Adrenal gland (tissue), 12 donors: Measurements from ENCODE around the gene PHF13. TPM values are rescaled to one million over a fixed set of nuclear protein-coding genes. Genes with fewer than 3 reads are reported as not detected.
A peak's percentile ranks its signal among the peaks of the same experiment; 100 is the strongest.

Source experiments
- DNase-seq, 7 donors: peaks; one replicate each; pipeline ENCODE4 v3.0.0-alpha.2; 2019 to 2020
- H3K27ac ChIP-seq, 5 donors: fragments of 200-600 bp; sonication (generic) in 4 of 5; 1 replicate in 3 of 5; 2 replicates in 2 of 5; pipeline versions ENCODE4 v1.5.1 to v1.8.0; 2016 to 2020; ENCODE audit warnings: mild to moderate bottlenecking in 1 of 5
- H3K27me3 ChIP-seq: fragments of 200-600 bp; 2 replicates; pipeline ENCODE4 v1.8.0; 2021
- H3K36me3 ChIP-seq, 2 donors: fragments of 200-600 bp; replicated peaks in 1 of 2; 1 replicate in 1 of 2; 2 replicates in 1 of 2; pipeline versions ENCODE4 v1.5.1 to v1.8.0; 2018 to 2022
- H3K4me1 ChIP-seq, 2 donors: fragments of 200-600 bp; replicated peaks in 1 of 2; 1 replicate in 1 of 2; 2 replicates in 1 of 2; pipeline versions ENCODE4 v1.5.1 to v1.8.0; 2018 to 2021
- H3K4me3 ChIP-seq, 4 donors: fragments of 200-600 bp; sonication (generic) in 3 of 4; one replicate each; pipeline ENCODE4 v1.5.1; 2016 to 2018
- H3K9me3 ChIP-seq, 3 donors: fragments of 200-600 bp; sonication (generic) in 1 of 3; replicated peaks in 1 of 3; 1 replicate in 2 of 3; 2 replicates in 1 of 3; pipeline versions ENCODE4 v1.5.1 to v1.8.0; 2016 to 2021
- POLR2A ChIP-seq, 2 donors: fragments of 450-650 bp; IDR thresholded peaks; one replicate each; pipeline ENCODE4 v1.6.1; 2017; ENCODE audit warnings: antibody characterized with exemption in 2 of 2, mild to moderate bottlenecking in 2 of 2, moderate library complexity in 1 of 2
- WGBS, 4 donors: extraction: QIAGEN DNeasy Blood & Tissue Kit in 2 of 4; methylation state at CpG; one replicate each; pipeline versions ENCODE4 v1.1.5 to v1.1.7; 2013 to 2017; 5-methylcytosine and 5-hydroxymethylcytosine counted together
- intact Hi-C, 2 donors: fragments of 100-400 bp; cut with DNase I; formaldehyde crosslinking; loops; one replicate each; pipeline versions ENCODE4 v1.14.1 to v1.15.0; 2022 to 2023
- polyA plus RNA-seq, 3 donors: library from polyadenylated mRNA; stranded (reverse); fragments of 200-250 nt in 2 of 3; fragments of 350-450 nt in 1 of 3; fragmentation: Illumina TruSeq in 1 of 3; extraction: RNeasy Lipid Tissue Mini Kit (QIAGEN cat#74804) in 1 of 3; gene quantifications; one replicate each; pipeline ENCODE4 v1.2.3, GENCODE V29; 2013 to 2014
- total RNA-seq, 9 donors: library from RNA; depleted of rRNA in 4 of 9; stranded (reverse); fragments of >200 nt in 4 of 9; fragments of 120-200 nt in 1 of 9; fragmentation: NEBNext Ultra II Directional in 1 of 9; extraction: Animal tissue kit (Norgen Biotek cat#: 25700) in 1 of 9; gene quantifications; one replicate each; pipeline versions ENCODE4 v1.1.0 to v1.2.4, GENCODE V29; 2013 to 2023
- TF ChIP-seq, protein P1 (sequence below), 6 experiments: fragments of 450-650 bp in 4 of 6; fragments of 200-600 bp in 2 of 6; sonication (generic) in 1 of 6; IDR thresholded peaks; 1 replicate in 5 of 6; 2 replicates in 1 of 6; pipeline versions ENCODE4 v1.5.1 to v1.8.0; 2016 to 2021; ENCODE audit warnings: antibody characterized with exemption in 6 of 6, mild to moderate bottlenecking in 2 of 6, moderate library complexity in 1 of 6
- donor health status: healthy with polysubstance abuse.
- donor health status: Bipolar disorder and iron deficiency.
- donor health status: DM: yes; HTN: yes; CAD: no.
- donor health status: DM: no; HTN: no; CAD: no.
- donor health status: DM: no; HTN: no; CAD: no.
- donor health status: DM: yes; HTN: yes; CAD: no.

Gene PHF13
- total and polyA plus RNA-seq, 12 donors = 4.7 to 20.1 (median 12.9) TPM

DNA sequence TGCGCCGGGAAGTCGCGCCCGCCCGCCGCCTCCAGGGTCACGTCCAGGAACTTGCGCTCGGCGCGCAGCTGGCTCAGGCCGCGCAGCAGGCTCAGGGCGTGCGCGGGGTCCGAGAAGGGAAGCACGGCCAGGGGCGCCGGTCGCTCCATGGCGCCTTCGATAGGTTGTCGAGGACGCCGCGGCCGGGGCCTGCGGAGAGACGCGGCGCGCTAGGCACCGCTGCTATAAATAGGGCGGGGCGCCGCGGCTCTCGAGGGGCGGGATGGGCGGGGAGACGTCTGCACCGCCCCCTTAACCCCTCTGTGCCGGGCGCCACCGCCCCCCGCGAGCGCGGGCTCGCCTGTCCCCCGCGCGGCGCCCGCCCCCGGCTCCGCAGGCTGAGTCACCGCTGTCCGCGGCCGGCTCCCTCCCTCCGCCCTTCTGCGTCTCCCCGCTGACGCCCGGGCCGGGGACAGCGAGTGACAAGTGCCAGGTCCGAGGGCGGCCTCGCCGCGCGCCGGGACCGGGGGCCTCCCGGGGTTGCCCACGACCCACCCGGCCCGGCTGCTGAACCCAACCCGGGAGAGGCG lies 10.8 kb upstream of the PHF13 start, which contains the start of gene KLHL21:
Gene KLHL21 (minus strand): TSS at position 201 of the 569 bp plus-strand sequence. CDS start 52 bp downstream, at position 149.
- Histone ChIP-seq H3K4me1 (peaks cover 32 to 46% of the 10 kb centered on the region in 2 donors), H3K36me3 (peaks cover 0 to 18% of the 10 kb centered on the region in 2 donors), H3K27ac (peak within 1 kb of the TSS; percentile 80 to 99 (median 98)), H3K27me3 (no peaks in the 10 kb centered on the region), H3K4me3 (peak within 1 kb of the TSS; percentile 42 to 71 (median 52)), H3K9me3 (no peaks in the 10 kb centered on the region)
- 0% methylated on average over 26 to 84 of the region's 84 CpGs; no CpG with 5 or more reads in 1 of the 4 donors for WGBS, 4 donors
- intact Hi-C loops = no loop called here
- TF ChIP-seq, protein P1, sequence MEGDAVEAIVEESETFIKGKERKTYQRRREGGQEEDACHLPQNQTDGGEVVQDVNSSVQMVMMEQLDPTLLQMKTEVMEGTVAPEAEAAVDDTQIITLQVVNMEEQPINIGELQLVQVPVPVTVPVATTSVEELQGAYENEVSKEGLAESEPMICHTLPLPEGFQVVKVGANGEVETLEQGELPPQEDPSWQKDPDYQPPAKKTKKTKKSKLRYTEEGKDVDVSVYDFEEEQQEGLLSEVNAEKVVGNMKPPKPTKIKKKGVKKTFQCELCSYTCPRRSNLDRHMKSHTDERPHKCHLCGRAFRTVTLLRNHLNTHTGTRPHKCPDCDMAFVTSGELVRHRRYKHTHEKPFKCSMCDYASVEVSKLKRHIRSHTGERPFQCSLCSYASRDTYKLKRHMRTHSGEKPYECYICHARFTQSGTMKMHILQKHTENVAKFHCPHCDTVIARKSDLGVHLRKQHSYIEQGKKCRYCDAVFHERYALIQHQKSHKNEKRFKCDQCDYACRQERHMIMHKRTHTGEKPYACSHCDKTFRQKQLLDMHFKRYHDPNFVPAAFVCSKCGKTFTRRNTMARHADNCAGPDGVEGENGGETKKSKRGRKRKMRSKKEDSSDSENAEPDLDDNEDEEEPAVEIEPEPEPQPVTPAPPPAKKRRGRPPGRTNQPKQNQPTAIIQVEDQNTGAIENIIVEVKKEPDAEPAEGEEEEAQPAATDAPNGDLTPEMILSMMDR (IDR thresholded peaks at IDR 0.05) = peak in 1 of 6 experiments; percentile 30
- peak; percentile 79 to 92 for TF ChIP-seq POLR2A (IDR thresholded peaks at IDR 0.05)
- DNase-seq = peak; percentile 91 to 94 (median 93)

DNA sequence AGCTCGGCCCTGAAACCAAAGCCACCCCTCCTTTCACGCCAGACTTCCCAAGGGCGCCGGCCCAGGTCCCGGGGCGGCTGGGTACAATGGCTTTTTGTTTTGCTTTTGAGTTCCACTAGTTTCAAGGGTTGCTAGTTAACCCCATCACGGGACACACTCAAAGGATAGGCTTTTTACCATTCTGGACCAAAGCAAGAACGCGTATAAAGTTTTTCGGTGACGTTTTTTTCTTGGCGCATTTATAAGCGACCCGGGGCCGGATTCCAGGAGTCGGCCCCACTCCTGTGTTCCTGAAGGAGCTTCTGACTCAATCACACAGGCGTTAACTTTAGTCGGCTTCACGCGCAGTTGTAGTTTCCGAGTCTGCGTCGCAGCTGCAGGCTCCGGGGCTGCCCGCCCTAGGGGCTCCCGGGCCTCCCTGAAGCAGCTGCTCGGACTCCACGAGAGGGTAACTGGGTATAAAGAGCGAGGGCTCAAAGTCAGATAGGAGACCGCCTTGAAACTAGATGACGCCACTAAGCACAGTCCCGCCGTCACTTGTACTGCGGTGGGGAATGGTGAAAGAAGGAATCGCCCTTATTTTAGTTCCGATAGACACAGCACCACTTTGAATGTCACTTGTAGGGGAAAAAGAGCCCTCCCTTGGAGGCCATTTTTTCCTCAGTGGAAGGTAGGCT lies 10.2 kb upstream of the PHF13 start:
- 0% methylated on average over 17 to 36 of the region's 36 CpGs for WGBS, 4 donors
- Histone ChIP-seq H3K9me3 (no peaks in the 10 kb centered on the region), H3K27ac (peak overlapping the region; percentile 80 to 99 (median 98)), H3K36me3 (peaks cover 0 to 12% of the 10 kb centered on the region in 2 donors), H3K4me3 (peak overlapping the region; percentile 42 to 71 (median 52)), H3K4me1 (peaks cover 28 to 40% of the 10 kb centered on the region in 2 donors), H3K27me3 (no peaks in the 10 kb centered on the region)
- intact Hi-C loops = no loop called here
- TF ChIP-seq POLR2A (IDR thresholded peaks at IDR 0.05) = peak in 1 of 2 donors; percentile 46
- TF ChIP-seq, protein P1 (IDR thresholded peaks at IDR 0.05) = no peak
- peak; percentile 63 to 84 (median 71) for DNase-seq

DNA sequence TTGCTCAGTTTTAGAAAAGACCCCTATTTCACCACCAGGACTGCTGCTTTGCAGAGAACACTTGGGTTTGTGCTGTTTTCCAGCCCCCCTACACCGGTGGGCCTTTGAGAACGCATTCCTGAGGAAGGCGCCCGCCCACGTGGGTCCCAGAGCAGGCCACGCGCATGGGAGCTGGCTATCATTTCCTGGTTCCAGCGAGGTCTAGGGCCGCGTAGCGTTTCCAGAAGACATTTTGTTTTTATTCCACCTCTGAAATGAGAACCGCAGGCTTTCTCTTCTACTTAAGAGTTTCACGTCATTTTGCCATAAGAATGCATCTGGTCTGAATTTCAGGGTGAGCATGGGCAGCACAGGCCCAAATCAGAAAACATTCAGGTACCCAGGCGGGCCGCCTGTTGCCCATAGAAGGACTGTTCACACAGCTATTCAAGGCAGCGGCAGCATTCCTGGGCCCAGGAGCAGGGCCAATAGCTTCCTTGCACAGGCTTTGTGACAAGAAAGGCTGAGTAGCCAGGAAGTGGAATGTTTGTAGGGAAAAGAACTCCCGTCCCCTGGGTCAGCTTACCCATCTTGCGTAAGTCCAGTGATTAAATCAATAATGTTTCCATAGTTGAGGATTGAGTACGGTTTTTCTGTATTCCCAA lies 9.5 kb upstream of the PHF13 start:
- peaks cover 27 to 33% of the 10 kb centered on the region in 2 donors for H3K4me1 ChIP-seq
- H3K9me3 ChIP-seq = no peaks in the 10 kb centered on the region
- 30 to 37% (median 31%) methylated on average over 18 to 19 of the region's 19 CpGs for WGBS, 4 donors
- peaks cover 0 to 5% of the 10 kb centered on the region in 2 donors for H3K36me3 ChIP-seq
- H3K4me3 ChIP-seq = peak overlapping the region in 2 of 4 donors; percentile 58 to 71
- peak; percentile 53 to 88 (median 63) for DNase-seq
- no peaks in the 10 kb centered on the region for H3K27me3 ChIP-seq
- intact Hi-C loops = no loop called here
- H3K27ac ChIP-seq = peak overlapping the region; percentile 80 to 99 (median 98)
- TF ChIP-seq, protein P1 (IDR thresholded peaks at IDR 0.05) = peak in 3 of 6 experiments; percentile 24 to 54 (median 32)
- TF ChIP-seq POLR2A (IDR thresholded peaks at IDR 0.05) = no peak
